ENCODE measurements around the gene DNAJA2. TPM values are rescaled to one million over a fixed set of nuclear protein-coding genes. Genes with fewer than 3 reads are reported as not detected.

The DNAJA2 gene
- total and polyA plus RNA-seq, 2 of the 8 experiments (the other 6 are each of a cell fraction or from before 2014, with no cell fraction given): 9.4 to 93.8 TPM

- H3K4me3 ChIP-seq (ENCODE audit: extremely low read depth in 1 of 4, insufficient read depth in 2 of 4, low read depth in 3 of 4, low read length in 4 of 4): no peak overlapping the region
- no peaks in the 10 kb centered on the region for H3K4me1 ChIP-seq (replicated peaks in 1 of 4; ENCODE audit: control insufficient read depth in 3 of 4, insufficient read depth in 4 of 4, low read length in 3 of 4)
- TF ChIP-seq POLR2A (IDR thresholded peaks at IDR 0.05; ENCODE audit: control extremely low read depth in 1 of 2, low read depth in 2 of 2, low read length in 2 of 2): 0 out of 3 replicates have a peak, but pooled peaks of 1 of the 2 experiments have one; percentile 2
- TF ChIP-seq PHF8 (conservative IDR thresholded peaks at IDR 0.05; ENCODE audit: low read depth, low read length): no peak
- H2BK120ac ChIP-seq (replicated peaks; ENCODE audit: low read depth, low read length): no peak overlapping the region
- H3K79me1 ChIP-seq (ENCODE audit: low read depth, low read length): peaks cover 2% of the 10 kb centered on the region
- no peak overlapping the region for H3K4me2 ChIP-seq (ENCODE audit: insufficient read depth in 1 of 2, low read depth in 2 of 2, low read length in 2 of 2)
- H3K79me2 ChIP-seq (ENCODE audit: control insufficient read depth in 1 of 2, insufficient read depth in 2 of 2, low read length in 2 of 2): no peaks in the 10 kb centered on the region
- H3K4ac ChIP-seq (replicated peaks; ENCODE audit: insufficient read length, low read depth, low read length): no peak overlapping the region
- FAIRE-seq: no peak
- H3K23ac ChIP-seq (ENCODE audit: insufficient read length): no peak overlapping the region
- POLR2A ChIA-PET (ENCODE audit: partially characterized antibody): interaction anchor here (4.3 to 18.9 kb wide), 3 partner anchors 10 to 32 kb away, joined by 39 to 321 read pairs (median 198); partner anchors contain the start of gene GPT2
- no peak for DNase-seq (ENCODE audit: low read depth in 1 of 2, low spot score in 2 of 2)
- no peaks in the 10 kb centered on the region for H3K27me3 ChIP-seq (replicated peaks in 1 of 4; ENCODE audit: control insufficient read depth in 3 of 4, extremely low read depth in 1 of 4, insufficient read depth in 3 of 4, low read length in 3 of 4)
- no peak overlapping the region for H3K27ac ChIP-seq (ENCODE audit: low read depth, low read length)
- H2BK15ac ChIP-seq (ENCODE audit: low read length): no peak overlapping the region
- no peak overlapping the region for H2AK5ac ChIP-seq (ENCODE audit: low read depth, low read length)
- H3K56ac ChIP-seq (replicated peaks; ENCODE audit: insufficient read length, low read depth, low read length): no peak overlapping the region
- H2BK20ac ChIP-seq (ENCODE audit: low read length): no peak overlapping the region
- H3K23me2 ChIP-seq (ENCODE audit: low read depth, low read length): peaks cover 8% of the 10 kb centered on the region; the same call in 1 of the 2 replicates
- peaks cover 7 to 9% of the 10 kb centered on the region in 2 experiments for H4K20me1 ChIP-seq (replicated peaks in 1 of 2; ENCODE audit: control insufficient read depth in 1 of 2, insufficient read depth in 2 of 2, low read length in 2 of 2)
- H4K91ac ChIP-seq (replicated peaks; ENCODE audit: insufficient read length, low read length): no peak overlapping the region
- CTCF ChIA-PET (ENCODE audit: partially characterized antibody): interaction anchor here (1.0 to 4.7 kb wide), 7 partner anchors 8 to 65 kb away, joined by 3 to 34 read pairs (median 4); no protein-coding TSS in a partner anchor
- H3K9ac ChIP-seq (replicated peaks in 1 of 4; ENCODE audit: extremely low read depth in 1 of 4, low read depth in 3 of 4, low read length in 3 of 4): no peak overlapping the region
- no peaks in the 10 kb centered on the region for H3K9me3 ChIP-seq (ENCODE audit: insufficient read depth in 2 of 2, low read depth in 1 of 2, low read length in 1 of 2)
- no peak overlapping the region for H2BK12ac ChIP-seq (ENCODE audit: low read depth, low read length)
- peaks cover 33 to 92% (median 74%) of the 10 kb centered on the region in 4 experiments for H3K36me3 ChIP-seq (ENCODE audit: control insufficient read depth in 2 of 4, insufficient read depth in 4 of 4, low read length in 3 of 4)
- WGBS, 2 experiments (ENCODE audit: extremely low coverage in 1 of 2, insufficient coverage in 1 of 2, insufficient read length in 1 of 2, insufficient replicate concordance in 2 of 2, low coverage in 1 of 2, low lambda C conversion rate in 2 of 2, missing lambda C conversion rate in 1 of 2): 94% methylated on average over 9 of the region's 11 CpGs; no CpG with 5 or more reads in 1 of the 2 experiments
- no peak overlapping the region for H2AFZ ChIP-seq (ENCODE audit: low read length)
- peak overlapping the region; percentile 0; the same call in 1 of the 2 replicates for H2BK5ac ChIP-seq (ENCODE audit: low read depth, low read length)
- no peak overlapping the region for H3K14ac ChIP-seq (ENCODE audit: insufficient read length)
- no peak overlapping the region for H4K8ac ChIP-seq (ENCODE audit: extremely low read depth, insufficient read depth, low read length)
- H4K5ac ChIP-seq (ENCODE audit: insufficient read length, low read depth, low read length): no peak overlapping the region
- no peak overlapping the region for H3K18ac ChIP-seq (ENCODE audit: extremely low read depth, low read length)
Measured at GRCh38 chr16:46918400-46918799, 55.1 kb downstream of the DNAJA2 start.

Measured in H1 (cell line).